Activated T-cell treated with anti-CD3 and anti-CD28 coated beads, Interleukin-2, amount 50 U/mL, for 1 hour (primary cell): ENCODE data around the gene CCDC88B.

Experiments
- DNase-seq: peaks from one replicate; pipeline ENCODE4 v3.0.0-alpha.2; 2020

Gene CCDC88B

GRCh38 chr11:64339754-64340408 is at the start of gene CCDC88B:
TSS of gene CCDC88B (plus strand) at chr11:64340204. CDS start at chr11:64340267, 63 bp downstream.
- peak; percentile 82 for DNase-seq

DNA sequence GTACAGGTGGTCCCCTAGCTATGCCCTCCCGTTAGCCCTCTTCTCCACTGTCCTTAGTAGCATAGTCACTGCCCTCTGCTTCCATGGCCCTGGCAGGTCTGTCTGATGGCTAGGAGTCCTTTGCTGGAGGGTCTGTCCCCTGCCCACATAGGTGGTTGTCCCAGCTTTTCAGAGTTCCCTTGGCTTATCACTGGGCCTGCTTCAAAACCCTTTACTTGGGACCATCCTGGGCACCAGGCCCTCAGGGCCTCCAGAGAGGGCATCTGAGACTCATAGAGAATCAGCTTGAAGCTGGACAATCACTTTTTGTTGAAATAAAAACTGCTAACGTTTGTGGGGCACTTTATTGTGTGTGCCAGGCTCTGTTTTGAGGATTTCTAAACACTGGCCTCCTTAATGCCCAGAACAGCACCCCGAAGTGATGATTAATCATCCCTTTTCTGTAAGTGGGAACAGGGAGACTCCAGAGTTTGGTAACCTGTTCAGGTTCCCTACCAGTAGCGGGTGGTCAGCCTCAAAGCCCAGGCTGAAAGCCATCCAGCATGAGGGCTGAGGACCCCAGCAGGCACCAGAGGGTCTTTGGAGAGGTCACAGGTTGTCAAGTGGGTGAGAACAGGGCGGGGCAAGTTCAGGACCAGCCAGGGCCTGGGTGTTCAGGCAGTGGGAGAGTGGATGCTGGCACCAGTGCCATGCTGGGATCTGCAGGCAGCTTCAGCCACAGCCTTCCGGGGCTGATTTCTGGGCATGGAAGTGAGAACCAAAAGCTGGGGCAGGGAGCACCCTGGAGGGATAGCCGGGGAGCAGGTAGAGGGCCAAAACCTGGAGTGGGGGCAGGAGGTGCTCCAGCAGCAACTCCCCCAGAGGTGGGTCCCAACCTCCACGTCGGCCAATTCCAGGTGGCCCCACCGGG is 49.4 kb upstream of the CCDC88B start:
- no peak for DNase-seq

GRCh38 chr11:64291262-64291751 is 48.7 kb upstream of the CCDC88B start, which contains the start of gene KCNK4:
TSS of gene KCNK4 (plus strand) at chr11:64291302. CDS start at chr11:64293019, 1,717 bp downstream.
- DNase-seq = no peak

DNA sequence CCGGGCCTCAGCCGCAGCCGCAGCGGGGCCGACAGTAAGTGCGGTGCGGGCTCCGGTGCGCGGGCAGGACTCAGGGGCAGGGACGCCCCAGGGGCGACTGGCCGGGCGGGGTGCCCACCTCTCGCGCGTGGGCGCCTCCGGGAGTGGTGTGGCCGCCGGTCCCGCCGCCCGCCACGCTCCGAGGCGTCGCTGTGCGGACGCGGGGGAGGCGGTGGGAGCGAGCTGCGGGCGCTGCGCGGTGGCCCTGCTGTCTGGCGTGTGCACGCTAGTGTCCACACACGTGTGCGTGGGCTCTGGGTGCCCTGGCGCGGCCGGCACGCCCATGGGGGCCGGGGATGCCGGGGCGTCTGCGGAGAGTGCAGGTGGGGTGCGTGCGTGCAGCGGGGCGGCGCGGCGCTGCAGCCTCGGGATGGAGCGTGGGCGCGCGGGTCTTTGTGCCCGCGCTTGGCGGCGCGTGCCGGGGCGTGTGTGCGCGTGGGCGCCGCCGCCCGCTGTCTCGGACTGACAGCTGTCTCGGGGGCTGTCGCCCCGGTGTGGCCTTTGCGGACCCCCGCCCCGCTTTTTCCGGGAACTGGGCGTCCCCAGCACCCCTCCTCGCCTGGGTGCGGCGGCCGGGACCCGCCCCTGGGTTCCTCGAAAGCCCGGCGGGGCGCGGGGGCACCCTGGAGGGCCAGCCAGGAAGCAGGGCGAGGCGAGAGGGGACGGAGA is 48.1 kb upstream of the CCDC88B start:
- no peak for DNase-seq

GRCh38 chr11:64292460-64293254 is 47.3 kb upstream of the CCDC88B start:
- DNase-seq = no peak

DNA sequence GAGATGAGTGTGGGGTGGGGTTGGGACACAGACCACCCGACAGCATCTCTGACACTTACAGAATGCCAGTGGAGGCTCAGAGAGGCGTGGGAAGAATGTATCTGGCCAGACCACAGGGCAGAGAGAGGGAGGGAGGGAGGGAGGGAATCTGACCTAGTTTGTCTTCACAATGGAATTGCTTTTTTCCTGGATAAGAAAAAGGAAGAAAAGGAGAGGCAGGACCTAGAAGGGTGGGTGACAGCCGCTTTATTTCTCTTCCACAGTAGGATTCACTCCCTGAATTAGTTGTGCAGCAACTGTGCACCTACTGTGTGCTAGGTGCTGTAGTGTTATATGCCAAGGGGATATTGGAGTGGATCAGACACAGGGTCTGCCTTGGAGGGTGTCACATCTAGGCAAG is 45.2 kb upstream of the CCDC88B start:
- DNase-seq = no peak

DNA sequence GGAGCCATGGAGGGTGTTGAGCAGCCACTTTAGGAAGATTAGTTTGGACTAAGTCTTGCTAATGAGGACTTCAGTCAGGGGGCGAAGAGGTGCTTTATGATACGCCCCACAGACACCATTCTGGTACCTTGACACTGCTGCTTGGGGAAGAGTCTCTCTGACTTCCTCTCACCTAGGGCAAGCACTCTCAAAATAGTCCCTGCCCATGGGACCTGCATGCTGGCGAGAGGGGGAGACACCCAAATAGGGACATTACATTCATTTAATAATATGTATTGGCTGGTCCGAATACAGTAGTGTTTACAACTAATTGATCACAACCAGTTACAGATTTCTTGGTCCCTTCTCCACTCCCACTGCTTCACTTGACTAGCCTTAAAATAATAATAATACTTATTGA is 44.2 kb upstream of the CCDC88B start:
- DNase-seq = no peak

GRCh38 chr11:64296236-64296635 is 43.8 kb upstream of the CCDC88B start:
- no peak for DNase-seq

DNA sequence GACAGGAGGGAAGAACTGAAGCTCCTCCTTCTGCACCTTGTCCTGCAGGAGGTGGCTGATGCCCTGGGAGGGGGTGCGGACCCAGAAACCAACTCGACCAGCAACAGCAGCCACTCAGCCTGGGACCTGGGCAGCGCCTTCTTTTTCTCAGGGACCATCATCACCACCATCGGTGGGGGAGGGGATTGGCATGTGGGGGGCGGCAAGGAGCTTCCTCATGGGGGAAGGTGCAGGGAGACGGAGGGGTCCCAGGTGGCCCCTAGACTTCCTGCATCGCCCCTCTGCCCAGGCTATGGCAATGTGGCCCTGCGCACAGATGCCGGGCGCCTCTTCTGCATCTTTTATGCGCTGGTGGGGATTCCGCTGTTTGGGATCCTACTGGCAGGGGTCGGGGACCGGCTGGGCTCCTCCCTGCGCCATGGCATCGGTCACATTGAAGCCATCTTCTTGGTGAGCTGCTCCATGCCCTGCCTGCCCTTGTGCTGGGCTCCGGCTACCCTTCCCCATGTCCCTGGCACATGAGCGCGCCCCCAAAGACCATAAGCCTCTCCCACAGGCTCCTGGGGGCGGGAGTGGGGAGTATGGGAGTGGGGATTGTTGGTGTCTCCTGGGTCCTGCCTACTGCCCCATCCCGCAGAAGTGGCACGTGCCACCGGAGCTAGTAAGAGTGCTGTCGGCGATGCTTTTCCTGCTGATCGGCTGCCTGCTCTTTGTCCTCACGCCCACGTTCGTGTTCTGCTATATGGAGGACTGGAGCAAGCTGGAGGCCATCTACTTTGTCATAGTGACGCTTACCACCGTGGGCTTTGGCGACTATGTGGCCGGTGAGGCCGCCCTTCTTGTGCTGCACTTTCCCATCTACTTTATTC is 42.9 kb upstream of the CCDC88B start:
- DNase-seq = no peak

DNA sequence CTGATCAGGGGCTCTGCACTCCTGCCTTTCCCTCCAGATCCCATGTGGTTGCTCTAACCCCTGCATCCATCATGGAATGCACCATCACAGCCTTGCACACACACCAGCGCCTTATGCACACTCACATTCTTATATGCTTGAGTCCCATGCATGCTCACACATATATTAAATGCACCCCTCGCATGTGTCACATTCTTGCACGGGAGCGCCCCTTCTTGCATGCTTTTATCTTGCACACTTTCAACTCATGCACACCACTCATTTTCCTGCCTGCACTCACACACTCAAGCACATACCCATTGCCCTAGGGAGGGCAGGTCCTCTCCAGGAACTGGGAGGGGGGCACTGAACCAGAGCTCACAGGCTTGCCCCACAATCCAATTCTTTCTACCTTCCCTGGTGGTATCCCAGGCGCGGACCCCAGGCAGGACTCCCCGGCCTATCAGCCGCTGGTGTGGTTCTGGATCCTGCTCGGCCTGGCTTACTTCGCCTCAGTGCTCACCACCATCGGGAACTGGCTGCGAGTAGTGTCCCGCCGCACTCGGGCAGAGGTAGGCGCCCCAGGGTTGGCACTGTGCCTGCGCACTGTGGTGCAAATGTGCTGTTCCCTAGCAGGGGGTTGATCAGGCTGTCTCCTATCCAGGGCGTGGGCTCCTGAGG is 42.2 kb upstream of the CCDC88B start:
- DNase-seq = no peak

GRCh38 chr11:64298966-64299846 is 40.8 kb upstream of the CCDC88B start:
- DNase-seq = no peak

- peak; percentile 44 for DNase-seq
Measured at GRCh38 chr11:64299847-64300648, 40.0 kb upstream of the CCDC88B start, which contains the start of gene CATSPERZ. TSS of gene CATSPERZ (plus strand) at chr11:64300358. CDS start at chr11:64300411, 53 bp downstream.

DNA sequence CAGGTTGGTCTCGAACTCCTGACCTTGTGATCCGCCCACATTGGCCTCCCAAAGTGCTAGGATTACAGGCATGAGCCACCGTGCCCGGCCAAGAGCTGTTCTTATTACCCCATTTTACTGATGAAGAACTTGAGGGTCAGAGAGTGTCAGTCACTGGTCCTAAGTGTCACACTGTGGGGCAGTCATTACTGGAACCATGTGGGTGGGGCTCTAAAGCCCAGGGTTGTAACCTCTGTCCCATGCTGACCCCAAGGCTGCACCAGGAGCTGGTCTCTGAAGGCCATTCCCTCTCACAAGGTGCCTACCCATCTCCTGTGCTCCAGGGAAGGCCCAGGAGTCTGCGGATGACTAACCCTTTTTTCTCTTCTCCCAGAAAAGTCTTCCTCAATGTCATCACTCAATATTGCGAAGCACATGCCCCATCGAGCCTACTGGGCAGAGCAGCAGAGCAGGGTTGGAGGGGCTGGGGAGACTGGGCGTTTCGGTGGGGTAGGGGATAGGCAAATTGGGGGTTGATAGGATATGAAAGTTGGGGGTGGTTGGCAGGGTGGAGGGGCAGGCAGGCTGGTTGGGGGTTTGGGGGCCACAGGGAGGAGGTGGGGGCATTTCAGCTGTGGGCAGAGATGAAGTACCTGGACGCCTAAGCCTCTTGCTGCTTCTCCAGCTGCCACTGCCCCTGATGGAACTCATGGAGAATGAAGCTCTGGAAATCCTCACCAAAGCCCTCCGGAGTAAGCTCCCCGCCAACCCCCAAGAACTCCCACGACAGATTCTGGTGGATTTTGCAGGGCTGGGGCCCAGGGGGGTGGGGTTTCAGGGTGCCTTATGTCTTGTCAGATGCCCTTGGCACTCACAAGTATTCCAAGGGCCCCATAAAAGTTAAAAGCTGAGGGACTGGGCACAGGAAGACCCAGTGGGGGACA is 36.6 kb upstream of the CCDC88B start:
- no peak for DNase-seq

- no peak for DNase-seq
Measured at GRCh38 chr11:64304032-64304315, 36.0 kb upstream of the CCDC88B start.

DNA sequence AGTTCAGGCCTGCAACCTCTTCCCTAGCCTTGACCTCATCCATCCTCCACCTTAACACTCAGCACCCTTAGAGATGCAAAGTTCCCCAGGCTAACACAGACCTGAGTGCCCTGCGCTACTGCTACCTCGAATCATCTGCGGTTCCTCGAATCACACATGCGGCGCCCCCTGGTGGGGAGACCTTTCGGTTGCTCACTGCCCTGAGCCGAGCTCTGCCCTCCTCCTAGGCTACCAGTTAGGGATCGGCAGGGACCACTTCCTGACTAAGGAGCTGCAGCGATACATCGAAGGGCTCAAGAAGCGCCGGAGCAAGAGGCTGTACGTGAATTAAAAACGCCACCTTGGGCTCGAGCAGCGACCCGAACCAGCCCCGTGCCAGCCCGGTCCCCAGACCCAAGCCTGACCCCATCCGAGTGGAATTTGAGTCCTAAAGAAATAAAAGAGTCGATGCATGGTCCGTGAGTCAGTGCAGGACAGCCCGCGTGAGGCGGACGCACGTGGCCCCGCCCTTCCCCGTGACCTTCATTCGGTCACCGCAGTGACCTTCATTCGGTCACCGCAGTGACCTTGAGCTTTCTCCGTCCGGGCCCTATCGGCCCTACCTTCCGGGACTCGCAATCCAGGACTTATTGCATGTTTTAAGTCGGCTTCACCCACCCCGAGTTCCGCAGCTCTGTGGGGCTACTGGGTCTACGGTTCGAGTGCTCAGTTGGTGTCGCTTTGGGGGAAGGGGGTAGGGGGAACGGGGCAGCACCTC is 35.5 kb upstream of the CCDC88B start:
- peak; percentile 93 for DNase-seq

DNA sequence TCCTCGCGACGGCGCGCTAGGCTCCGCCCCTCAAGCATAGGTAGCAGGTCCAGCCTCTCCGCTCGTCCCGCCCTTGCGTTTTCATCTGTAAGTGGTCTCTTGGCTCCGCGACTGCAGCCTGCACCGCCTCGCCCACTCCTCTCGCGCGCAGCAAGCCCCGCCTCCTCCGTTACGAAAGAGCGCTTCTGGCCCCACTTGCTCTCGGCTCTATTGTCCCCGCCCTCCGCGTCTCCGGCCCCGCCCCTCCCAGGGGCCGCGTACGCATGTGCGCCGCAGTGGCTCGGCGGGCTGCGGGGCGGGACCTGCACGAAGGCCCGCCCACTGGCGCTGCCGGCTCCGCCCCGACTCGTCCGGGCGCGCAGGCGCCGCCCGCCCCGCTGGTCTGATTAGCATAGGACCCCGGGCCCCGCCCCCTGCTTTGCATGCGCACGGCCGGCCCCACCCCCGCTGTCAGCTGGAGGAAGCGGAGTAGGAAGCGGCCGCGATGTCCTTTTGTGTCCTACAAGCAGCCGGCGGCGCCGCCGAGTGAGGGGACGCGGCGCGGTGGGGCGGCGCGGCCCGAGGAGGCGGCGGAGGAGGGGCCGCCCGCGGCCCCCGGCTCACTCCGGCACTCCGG is 34.8 kb upstream of the CCDC88B start, which contains the start of gene ESRRA:
ESRRA (plus strand) TSS at position 450 of the 616 bp plus-strand sequence. CDS start 1,656 bp downstream, outside the sequence.
- peak; percentile 100 for DNase-seq
